ENCODE results near the gene ATG4C.

GRCh38 chr1:62882201-62883104 is 98.5 kb downstream of the ATG4C start:
- no peak for TF ChIP-seq JUNB (IDR thresholded peaks at IDR 0.05)
- TF ChIP-seq CTCF (IDR thresholded peaks at IDR 0.05) = no peak
- TF ChIP-seq EHF (CRISPR knock-in tag; IDR thresholded peaks at IDR 0.05) = no peak
- no peak for TF ChIP-seq PHF8 (IDR thresholded peaks at IDR 0.05; ENCODE audit: borderline replicate concordance, low read depth)
- no peak for TF ChIP-seq FOSL2 (IDR thresholded peaks at IDR 0.05)
- TF ChIP-seq FOSL2 (CRISPR knock-in tag; IDR thresholded peaks at IDR 0.05) = no peak
- TF ChIP-seq BHLHE40 (IDR thresholded peaks at IDR 0.05; ENCODE audit: low read depth, low read length) = no peak
- TF ChIP-seq RAD21 (conservative IDR thresholded peaks at IDR 0.05 in 1 of 2, IDR thresholded peaks at IDR 0.05 in 1 of 2) = no peak
- TF ChIP-seq MAZ (IDR thresholded peaks at IDR 0.05; ENCODE audit: borderline replicate concordance, low read depth, low read length) = no peak
